Measurements from ENCODE around the gene FUT4. TPM values are rescaled to one million over a fixed set of nuclear protein-coding genes. Genes with fewer than 3 reads are reported as not detected.
A peak's percentile ranks its signal among the peaks of the same experiment; 100 is the strongest.

The FUT4 gene
- total RNA-seq, 4 donors from 2014 or later = 14.9 to 39.0 (median 22.4) TPM

- intact Hi-C loops (cut with DNase I; ENCODE audit: low total_unique reads) = no loop called here
- H3K4me3 ChIP-seq = no peak overlapping the region
- peaks cover 0 to 13% (median 9%) of the 10 kb centered on the region in 4 donors for H3K4me1 ChIP-seq
- in situ Hi-C loops (cut with MboI; ENCODE audit: low pct_ligation_motif_present in 1 of 4, low pct_unique_long_range_greater_than_20kb in 1 of 4, low sequenced_read_pairs in 3 of 4) = loop anchor here in 2 of 4 donors (10.0 kb wide), 2 partner anchors 69 to 79 kb away; no protein-coding TSS in a partner anchor
- DNase-seq = peak; percentile 84
- H3K27me3 ChIP-seq = no peaks in the 10 kb centered on the region
- WGBS, 2 donors (ENCODE audit: low coverage in 1 of 2) = 27 to 28% methylated on average over 5 of the region's 5 CpGs
- H3K36me3 ChIP-seq = no peaks in the 10 kb centered on the region
- no peaks in the 10 kb centered on the region for H3K9me3 ChIP-seq
- no peak for TF ChIP-seq CTCF (IDR thresholded peaks at IDR 0.05)
- TF ChIP-seq POLR2AphosphoS5 (IDR thresholded peaks at IDR 0.05) = no peak
- no peak overlapping the region for H3K27ac ChIP-seq
These were observed 18.0 kb upstream of the FUT4 start for GRCh38 chr11:94525546-94526324.

- Histone ChIP-seq H3K4me3 (no peak overlapping the region), H3K27me3 (no peaks in the 10 kb centered on the region), H3K9me3 (no peaks in the 10 kb centered on the region), H3K27ac (no peak overlapping the region), H3K4me1 (peaks cover 0 to 13% (median 9%) of the 10 kb centered on the region in 4 donors), H3K36me3 (no peaks in the 10 kb centered on the region)
- in situ Hi-C loops (cut with MboI; ENCODE audit: low pct_ligation_motif_present in 1 of 4, low pct_unique_long_range_greater_than_20kb in 1 of 4, low sequenced_read_pairs in 3 of 4) (loop anchor here in 2 of 4 donors (10.0 kb wide), 2 partner anchors 68 to 78 kb away; no protein-coding TSS in a partner anchor), intact Hi-C loops (cut with DNase I; ENCODE audit: low total_unique reads) (no loop called here)
- TF ChIP-seq EP300 (IDR thresholded peaks at IDR 0.05; ENCODE audit: low read depth) (no peak), CTCF (IDR thresholded peaks at IDR 0.05) (no peak), POLR2AphosphoS5 (IDR thresholded peaks at IDR 0.05) (no peak), POLR2A (IDR thresholded peaks at IDR 0.05) (no peak)
- 69 to 88% methylated on average over 4 of the region's 4 CpGs for WGBS, 2 donors (ENCODE audit: low coverage in 1 of 2)
- DNase-seq = no peak
These were observed 16.9 kb upstream of the FUT4 start for GRCh38 chr11:94526645-94527438.

GRCh38 chr11:94528551-94528950, 15.2 kb upstream of the FUT4 start:
- in situ Hi-C loops (cut with MboI; ENCODE audit: low pct_ligation_motif_present in 1 of 4, low pct_unique_long_range_greater_than_20kb in 1 of 4, low sequenced_read_pairs in 3 of 4) = loop anchor here in 2 of 4 donors (10.0 kb wide), 2 partner anchors 66 to 76 kb away; no protein-coding TSS in a partner anchor
- DNase-seq = no peak
- Histone ChIP-seq H3K36me3 (no peaks in the 10 kb centered on the region), H3K9me3 (no peaks in the 10 kb centered on the region), H3K27ac (no peak overlapping the region), H3K4me1 (peaks cover 0 to 16% (median 9%) of the 10 kb centered on the region in 4 donors), H3K27me3 (no peaks in the 10 kb centered on the region), H3K4me3 (no peak overlapping the region)
- intact Hi-C loops (cut with DNase I; ENCODE audit: low total_unique reads) = no loop called here
- no peak for TF ChIP-seq EP300 (IDR thresholded peaks at IDR 0.05; ENCODE audit: low read depth)
- TF ChIP-seq CTCF (IDR thresholded peaks at IDR 0.05) = no peak
- TF ChIP-seq POLR2AphosphoS5 (IDR thresholded peaks at IDR 0.05) = no peak
- no peak for TF ChIP-seq POLR2A (IDR thresholded peaks at IDR 0.05)

GRCh38 chr11:94532211-94532610, 11.5 kb upstream of the FUT4 start:
- in situ Hi-C loops (cut with MboI; ENCODE audit: low pct_ligation_motif_present in 1 of 4, low pct_unique_long_range_greater_than_20kb in 1 of 4, low sequenced_read_pairs in 3 of 4) = no loop called here
- intact Hi-C loops (cut with DNase I; ENCODE audit: low total_unique reads) = no loop called here
- Histone ChIP-seq H3K27ac (no peak overlapping the region), H3K36me3 (no peaks in the 10 kb centered on the region), H3K4me3 (no peak overlapping the region), H3K4me1 (peaks cover 0 to 27% (median 10%) of the 10 kb centered on the region in 4 donors), H3K27me3 (no peaks in the 10 kb centered on the region), H3K9me3 (no peaks in the 10 kb centered on the region)
- DNase-seq = no peak
- TF ChIP-seq POLR2A (IDR thresholded peaks at IDR 0.05) (no peak), POLR2AphosphoS5 (IDR thresholded peaks at IDR 0.05) (no peak), CTCF (IDR thresholded peaks at IDR 0.05) (no peak), EP300 (IDR thresholded peaks at IDR 0.05; ENCODE audit: low read depth) (no peak)
- 44 to 74% methylated on average over 1 to 3 of the region's 3 CpGs for WGBS, 2 donors (ENCODE audit: low coverage in 1 of 2)

Data from transverse colon (tissue), 4 donors.